ENCODE results near the gene LYSET.
A peak's percentile ranks its signal among the peaks of the same experiment; 100 is the strongest.
"Not testable (repeated sequence)": the region's sequence is repeated elsewhere in the genome, so short reads cannot be mapped to it uniquely, and the experiment has no call there.

The LYSET gene

DNA sequence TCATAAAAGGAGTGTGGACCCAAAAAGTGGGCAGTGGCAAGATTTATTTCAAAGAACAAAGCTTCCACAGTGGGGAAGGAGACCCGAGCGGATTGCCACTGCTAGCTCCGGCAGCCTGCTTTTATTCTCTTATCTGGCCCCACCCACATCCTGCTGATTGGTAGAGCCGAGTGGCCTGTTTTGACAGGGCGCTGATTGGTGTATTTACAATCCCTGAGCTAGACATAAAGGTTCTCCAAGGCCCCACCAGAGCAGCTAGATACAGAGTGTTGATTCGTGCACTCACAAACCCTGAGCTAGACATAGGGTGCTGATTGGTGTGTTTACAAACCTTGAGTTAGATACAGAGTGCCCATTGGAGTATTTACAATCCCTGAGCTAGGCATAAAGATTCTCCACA, 15.5 kb upstream of the LYSET start:
- not testable (repeated sequence) for DNase-seq

DNA sequence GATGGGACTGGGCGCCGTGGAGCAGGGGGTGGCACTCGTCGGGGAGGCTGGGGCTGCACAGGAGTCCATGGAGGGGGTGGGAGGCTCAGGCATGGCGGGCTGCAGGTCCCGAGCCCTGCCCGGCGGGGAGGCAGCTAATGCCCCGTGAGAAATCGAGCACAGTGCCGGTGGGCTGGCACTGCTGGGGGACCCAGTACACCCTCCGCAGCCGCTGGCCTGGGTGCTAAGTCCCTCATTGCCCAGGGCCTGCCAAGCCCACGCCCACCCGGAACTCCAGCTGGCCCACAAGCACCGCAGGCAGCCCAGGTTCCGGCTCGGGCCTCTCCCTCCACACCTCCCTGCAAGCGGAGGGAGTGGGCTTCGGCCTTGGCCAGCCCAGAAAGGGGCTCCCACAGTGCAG, 15.0 kb upstream of the LYSET start:
- not testable (repeated sequence) for DNase-seq

DNA sequence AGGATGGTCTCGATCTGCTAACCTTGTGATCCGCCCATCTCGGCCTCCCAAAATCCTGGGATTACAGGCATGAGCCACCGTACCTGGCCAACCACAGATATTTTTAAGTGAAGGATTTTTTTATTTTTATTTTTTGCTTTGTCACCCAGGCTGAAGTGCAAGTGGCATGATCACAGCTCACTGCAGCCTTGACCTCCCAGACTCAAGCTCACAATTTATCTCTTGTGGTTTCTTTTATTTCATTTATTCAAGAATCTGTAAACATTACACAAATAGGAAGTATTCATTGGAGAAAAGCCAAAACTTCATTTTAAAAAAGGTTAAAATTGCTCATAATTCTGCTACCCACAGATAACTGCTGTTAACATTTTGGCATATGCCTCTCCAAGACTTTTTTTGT, 13.7 kb upstream of the LYSET start:
- no peak for DNase-seq

DNA sequence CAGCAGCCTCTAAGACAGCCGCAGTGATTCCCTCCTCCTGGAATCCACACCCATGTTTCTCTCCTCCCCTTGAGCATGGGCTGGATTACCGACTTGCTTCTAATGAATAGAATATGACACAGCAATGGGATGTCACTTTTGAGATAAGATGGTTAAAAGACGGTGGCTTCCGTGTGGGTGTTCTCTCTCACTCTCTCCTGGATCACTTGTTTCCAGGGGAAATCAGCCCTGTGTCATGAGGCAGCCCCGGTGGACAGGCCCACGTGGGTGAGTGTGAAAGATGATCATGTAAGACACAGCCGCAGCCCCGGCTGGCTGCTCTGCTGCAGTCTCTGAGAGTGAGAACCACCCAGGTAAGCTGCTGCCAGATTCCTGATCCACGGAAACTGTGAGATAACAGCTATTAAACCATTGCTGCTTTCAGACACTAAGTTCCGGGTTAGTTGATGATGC, 11.1 kb upstream of the LYSET start:
- no peak for DNase-seq

DNA sequence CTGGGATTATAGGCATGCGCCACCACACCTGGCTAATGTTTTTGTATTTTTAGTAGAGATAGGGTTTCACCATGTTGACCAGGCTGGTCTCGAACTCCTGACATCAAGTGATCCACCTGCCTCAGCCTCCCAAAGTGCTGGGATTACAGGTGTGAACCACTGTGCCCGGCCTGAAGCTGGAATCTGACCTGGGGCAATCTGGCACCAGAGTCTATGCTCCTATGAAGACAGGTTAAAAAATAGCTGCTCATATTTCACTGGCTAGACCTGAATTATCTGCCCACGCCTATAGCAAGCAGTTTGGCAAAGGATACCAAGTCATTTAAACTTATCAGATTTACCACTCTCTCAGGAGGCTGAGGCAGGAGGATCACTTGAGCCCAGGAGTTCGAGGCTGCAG, 10.4 kb upstream of the LYSET start:
- not testable (repeated sequence) for DNase-seq

DNA sequence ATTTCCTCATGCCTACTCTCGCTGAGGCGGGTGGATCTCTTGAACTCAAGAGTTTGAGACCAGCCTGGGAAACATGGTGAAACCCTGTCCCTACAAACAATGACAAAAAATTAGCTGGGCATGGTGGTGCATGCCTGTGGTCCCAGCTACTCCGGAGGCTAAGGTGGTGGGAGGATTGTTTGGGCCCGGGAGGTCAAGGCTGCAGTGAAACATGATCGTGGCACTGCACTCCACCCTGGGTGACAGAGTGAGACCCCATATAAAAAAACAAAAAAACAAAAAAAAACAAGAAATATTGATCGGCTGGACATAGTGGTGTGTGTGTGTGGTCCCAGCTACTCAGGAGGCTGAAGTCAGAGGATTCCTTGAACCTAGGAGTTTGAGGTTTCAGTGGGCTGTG, 9.6 kb upstream of the LYSET start:
- DNase-seq: no peak

DNA sequence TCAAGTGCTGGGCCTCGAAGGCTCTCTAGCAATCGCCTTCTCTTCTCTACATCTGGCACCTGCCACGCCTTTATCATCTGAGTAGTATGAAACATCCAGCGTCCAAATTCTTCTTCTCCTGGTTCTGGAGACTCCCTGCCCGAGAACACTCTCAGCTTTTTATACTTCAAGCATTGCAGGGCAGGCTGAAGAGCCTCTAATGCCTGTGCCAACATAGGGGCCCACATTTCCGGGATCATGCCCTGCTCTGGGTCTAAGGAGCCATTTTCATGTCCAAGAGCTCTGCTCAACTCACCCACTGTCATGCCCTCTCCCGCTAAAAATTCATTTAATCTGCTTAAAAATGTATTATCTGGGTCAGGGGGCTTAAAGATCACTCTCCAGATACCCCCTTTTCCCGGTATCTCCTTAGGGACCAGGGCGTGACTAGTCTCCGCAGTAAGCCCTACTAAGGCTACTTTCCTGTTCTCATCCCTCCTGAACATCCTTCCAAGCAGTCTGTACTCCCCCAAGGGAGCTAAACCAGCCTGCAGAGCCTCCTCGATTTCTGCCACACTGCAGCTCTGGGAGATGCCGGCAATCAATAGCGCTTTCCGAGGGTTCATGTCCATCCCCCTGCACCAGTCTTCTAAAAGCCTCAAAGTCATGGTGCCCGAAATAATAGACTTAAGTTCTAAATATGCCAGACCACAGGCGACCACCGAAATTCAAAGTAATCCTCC, 1.4 kb upstream of the LYSET start:
- no peak for DNase-seq

DNA sequence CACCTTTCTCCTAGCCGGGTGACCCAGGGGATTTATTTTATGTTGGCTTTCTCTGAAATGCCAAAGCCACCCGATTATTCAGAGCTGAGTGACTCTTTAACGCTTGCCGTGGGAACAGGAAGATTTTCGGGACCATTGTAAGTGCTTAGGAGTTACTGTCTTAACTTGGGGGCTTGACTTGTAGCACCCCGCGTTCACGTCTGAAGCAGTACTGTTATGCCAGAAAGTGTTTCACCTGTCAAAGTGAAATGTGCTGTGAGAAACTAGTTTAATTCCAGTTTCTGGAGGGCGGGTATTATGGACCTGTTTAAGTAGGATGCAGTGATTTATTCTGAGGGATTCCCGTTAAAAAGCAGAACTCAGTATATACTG, 218 bp downstream of the LYSET start:
- DNase-seq: no peak

DNA sequence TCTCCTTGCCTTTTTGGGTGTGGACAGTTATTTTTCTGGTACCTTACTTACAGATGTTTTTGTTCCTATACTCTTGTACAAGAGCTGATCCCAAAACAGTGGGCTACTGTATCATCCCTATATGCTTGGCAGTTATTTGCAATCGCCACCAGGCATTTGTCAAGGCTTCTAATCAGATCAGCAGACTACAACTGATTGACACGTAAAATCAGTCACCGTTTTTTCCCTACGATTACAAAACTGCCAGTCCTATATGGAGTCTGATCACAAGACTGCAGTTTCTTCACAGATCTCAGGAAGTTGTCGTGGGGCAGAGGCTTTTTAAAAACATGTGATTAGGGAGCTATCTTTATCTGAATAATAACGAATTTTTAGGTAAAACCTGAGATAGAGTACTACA, 1.3 kb downstream of the LYSET start:
- no peak for DNase-seq

DNA sequence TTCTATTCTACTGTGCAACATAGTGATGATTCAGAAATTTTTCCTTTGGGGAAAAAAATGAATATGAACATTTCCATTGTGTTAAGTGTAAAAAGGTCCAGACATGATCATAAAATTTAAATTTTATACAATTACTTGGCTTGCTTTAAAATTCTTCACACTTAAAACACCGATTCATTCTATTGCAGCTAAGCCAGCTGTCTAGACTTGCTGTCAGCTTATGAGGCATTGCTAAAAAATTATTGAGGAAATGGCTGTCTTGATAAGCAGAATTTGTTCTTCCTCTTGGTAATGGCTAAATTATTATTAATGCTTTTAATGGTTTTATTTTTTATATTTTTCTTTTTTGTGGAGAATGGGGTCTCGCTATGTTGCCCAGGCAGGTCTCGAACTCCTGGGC, 1.8 kb downstream of the LYSET start:
- no peak for DNase-seq

DNA sequence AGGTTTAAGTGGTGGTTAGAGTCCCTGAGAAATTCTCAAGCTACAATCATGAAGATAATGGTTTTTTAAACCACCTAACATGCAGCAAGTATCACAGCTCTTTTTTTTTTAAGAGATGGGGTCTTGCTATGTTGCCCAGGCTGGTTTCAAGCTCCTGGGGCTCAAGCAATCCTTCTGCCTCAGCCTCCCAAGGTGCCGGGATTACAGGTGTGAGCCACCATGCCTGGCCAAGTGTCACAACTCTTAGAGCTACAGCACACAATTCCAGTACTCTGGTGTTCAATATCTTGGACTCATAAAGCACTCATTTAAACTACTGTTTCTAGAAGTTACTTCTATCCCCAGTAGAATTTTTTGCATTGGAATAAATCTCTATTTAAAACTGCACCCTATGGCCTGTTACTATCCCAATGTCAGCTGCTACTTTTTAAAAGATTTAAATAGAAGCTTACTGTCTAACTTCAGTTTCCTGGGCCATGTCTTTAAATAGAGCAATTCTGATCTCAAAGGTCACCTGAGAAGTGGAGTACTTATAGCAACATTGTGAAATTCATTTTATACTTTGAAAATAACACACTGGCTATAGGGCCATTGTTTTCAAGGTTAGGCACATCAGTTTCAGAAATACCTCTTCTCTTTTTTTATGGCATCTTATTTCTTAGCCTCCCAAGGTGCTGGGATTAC, 10.3 kb downstream of the LYSET start:
- no peak for DNase-seq

DNA sequence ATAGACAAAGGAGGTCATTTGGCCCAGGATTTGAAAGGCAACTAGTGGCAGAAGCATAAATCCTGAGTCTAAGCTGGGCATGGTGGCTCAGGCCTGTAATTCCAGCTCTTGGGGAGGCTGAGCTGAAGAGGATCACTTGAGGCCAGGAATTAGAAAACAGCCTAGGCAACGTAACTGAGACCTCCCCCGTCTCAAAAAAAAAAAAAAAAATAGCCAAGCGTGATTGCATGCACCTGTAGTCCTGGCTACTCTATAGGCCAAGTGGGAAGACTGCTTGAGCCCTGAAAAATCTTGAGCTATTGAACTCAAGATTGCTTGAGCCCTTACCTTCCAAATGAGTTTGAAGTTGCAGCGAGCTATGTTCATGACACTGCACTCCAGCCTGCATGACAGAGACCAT, 13.9 kb downstream of the LYSET start:
- no peak for DNase-seq

DNA sequence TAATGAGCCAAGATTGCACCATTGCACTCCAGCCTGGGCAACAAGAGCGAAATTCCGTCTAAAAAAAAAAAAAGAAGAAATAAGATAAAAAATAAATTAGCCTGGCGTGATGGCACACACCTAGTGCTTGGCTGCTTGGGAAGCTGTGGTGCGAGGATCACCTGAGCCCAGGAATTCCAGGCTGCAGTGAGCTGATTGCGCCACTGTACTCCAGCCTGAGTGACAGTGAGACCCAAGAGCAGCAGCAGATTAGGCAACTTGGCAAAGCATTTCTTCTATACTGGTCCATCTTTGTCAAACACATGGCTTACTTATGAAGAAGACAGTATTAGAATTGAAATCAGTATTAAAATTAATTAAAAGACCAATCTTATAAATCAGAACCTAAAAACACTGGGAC, 15.4 kb downstream of the LYSET start:
- no peak for DNase-seq

DNA sequence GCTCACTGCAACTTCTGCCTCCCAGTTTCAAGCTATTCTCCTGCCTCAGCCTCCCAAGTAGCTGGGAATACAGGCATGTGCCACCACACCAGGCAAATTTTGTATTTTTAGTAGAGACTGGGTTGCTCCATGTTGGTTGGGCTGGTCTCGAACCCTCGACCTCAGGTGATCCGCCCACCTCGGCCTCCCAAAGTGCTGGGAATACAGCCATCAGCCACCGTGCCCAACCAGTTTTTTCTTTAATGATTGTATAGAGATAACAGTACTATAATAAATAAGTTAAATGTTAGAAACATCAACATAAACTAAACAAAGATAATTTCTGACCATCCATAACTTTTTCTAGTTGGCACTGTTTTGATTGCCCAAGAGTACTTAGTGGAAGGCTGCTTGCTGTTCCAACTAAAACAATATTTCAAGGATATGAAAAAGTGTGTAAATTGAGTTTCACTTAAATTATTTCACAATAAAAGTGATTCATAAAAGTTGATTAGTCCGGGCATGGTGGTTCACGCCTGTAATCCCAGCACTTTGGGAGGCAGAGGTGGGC, 16.1 kb downstream of the LYSET start:
- DNase-seq: no peak

DNA sequence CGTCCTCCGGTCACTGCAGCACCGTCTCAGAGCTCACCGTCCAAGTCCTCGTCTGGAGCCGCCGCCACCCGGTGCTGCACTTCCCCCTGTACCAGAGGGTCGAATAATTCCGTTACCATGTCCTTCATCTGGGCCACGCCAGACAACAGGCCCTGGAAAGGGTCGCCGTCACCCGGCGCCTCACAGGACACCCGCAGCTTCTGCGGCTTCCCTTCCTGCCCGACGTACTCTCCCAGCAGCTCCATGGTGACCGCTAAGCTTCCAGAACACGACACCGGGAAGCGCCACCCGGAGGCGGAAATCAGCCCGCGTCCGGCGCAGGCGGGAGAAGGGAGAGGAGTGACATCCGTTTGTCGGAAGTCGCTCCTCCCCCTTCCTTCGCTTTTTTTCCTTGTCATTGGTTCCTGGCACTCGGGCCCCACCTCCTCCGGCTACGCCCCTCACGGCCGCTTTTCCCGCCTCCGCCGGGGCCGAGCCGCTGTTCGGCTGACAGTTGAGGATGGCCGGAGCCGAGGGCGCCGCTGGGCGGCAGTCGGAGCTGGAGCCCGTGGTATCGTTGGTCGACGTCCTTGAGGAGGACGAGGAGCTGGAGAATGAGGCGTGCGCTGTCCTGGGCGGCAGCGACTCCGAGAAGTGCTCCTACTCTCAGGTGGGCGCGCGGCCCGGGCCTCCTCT, 21.8 kb downstream of the LYSET start, which contains the start of the genes GON7 and UBR7:
TSS of gene GON7 (minus strand) at position 273 of the 675 bp plus-strand sequence. CDS start at position 245, 28 bp downstream.
TSS of gene UBR7 (plus strand) at position 464 of the 675 bp plus-strand sequence. CDS start at position 500, 36 bp downstream.
- peak; percentile 96 for DNase-seq

DNA sequence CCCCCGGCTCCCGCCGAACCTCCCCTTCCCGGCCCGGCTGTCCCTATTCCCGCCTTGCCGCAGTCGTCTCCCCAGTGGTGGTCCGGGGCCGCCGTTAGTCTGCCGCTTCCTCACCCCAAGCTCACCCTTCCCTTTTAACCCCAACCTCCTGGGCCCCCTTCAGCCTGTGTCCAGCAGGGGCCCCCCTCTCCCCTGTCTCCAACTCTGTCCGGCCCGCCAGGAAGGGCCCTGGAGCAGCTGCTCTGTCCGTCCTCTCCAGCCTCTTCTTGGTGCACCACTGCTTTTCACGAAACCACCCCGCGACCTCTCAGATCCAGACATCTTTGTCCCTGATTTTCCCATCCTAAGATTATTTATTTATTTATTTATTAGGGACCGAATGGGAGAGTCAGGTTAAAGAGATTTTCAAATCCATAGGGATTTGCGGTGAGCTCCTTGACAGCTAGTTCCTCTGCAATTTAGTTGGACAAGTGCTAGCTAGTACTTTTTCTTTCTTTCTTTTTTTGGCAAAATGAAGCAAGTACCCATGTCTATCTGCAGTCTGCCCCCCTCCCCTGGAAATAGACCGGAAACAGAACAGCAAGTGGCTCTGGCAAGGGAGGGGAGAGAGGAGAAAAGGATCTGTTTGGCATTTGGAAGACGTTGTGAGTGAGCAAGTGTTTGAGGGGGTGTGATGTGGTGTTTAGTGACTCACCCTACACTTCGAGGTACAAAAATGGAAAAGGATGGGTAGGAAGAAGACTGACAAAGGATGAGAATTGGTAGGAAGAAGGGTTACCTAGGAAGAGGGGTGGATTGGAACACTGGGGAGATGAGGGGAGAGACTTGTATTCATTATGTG, 22.6 kb downstream of the LYSET start:
- DNase-seq: peak; percentile 49

DNA sequence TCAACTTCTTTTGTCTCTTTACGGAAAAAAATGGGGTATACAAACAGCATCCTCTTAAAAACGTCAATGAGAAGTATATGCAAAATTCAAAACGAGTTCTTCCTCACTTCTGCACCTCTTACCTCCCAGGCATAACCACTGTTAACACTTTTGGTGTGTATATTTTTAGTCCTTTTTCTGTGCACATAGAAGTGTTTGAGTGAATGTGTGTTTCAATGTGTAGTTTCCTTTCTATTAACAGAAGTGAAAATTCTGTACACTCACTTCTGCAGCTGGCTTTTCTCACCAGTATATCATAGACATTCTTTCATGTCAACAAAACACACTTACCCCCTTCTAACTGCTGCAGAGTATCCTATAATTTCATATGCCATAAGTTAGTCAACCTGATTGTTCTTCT, 27.3 kb downstream of the LYSET start:
- no peak for DNase-seq

DNA sequence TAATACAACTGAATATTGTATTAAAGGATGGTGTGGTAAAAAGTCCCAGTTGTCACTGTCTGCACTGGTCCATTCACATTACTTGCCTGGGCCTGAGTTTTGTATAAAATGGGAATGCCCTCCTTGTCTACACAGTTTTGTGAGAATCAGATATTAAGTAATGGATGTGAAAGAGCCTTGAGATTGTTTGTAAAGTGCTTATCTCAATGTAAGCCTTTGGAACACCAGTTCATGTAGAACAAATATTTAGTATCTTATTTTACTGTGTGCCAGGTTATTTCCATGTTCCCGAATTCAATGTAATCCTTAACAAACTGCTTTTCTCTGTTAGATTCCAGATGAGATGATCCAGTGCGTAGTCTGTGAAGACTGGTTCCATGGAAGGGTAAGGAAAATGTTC, 29.5 kb downstream of the LYSET start:
- no peak for DNase-seq

DNA sequence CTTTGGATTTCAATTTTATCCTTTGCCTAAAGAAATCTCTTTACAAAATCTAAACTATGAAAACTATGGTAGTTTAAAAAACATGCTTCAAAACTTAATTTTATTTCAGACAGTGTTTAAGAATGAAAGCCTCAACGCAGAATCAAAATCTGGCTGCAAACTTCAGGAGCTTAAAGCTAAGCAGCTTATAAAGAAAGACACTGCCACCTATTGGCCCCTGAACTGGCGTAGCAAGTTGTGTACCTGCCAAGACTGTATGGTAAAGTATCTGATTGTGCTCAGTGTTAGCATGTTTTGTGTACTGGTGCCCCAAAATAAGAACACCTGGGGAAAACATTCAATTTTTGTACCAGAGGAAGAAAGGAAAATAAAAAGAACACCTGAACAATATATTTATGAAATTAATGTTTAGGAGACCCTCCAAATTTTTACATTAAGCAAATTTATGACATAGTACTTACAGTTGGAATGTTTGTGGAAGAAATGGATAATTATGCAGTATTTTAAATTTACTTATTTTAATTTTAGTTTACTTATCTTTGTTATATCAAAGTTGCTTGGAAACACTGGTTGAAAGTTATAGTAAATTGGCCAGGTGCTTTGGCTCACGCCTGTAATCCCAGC, 34.1 kb downstream of the LYSET start:
- DNase-seq: peak; percentile 36

DNA sequence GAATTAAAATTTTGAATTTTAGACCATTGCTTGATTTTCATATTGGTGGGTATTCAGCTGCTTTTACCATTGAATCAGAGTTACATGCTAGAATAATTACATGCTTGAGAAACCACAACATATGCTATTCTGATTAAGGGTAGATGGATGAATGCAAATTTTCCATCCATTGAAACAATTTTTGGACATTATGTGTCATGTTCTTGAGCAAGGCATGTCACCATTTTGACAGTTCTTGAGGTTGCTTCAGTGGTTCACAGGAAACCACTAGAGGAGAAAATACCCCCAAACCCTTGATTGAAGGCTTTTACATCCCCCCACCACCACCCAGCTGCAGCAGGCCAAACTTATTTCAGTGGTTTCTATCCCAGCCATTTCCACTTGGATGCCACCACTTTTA, 35.4 kb downstream of the LYSET start:
- no peak for DNase-seq

DNA sequence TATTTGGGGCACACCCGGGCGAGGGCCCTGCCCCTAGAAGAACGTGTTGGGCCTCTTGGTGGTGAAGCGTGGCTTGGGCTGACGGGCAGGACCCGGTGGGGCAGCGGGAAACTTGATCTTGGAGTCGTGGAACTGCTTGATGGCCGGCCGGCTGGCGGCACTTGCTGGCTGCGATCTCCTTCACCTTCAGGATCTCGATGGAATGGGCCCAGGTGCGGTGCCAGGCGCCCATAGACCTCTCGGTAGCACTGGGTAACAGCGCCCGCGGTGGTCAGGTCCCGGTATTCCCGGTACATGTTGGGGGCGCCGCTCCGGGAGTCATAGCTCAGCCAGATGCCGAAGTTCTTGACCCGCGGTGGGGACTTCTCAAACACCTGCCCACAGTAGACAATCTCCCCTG, 38.4 kb downstream of the LYSET start:
- no peak for DNase-seq

DNA sequence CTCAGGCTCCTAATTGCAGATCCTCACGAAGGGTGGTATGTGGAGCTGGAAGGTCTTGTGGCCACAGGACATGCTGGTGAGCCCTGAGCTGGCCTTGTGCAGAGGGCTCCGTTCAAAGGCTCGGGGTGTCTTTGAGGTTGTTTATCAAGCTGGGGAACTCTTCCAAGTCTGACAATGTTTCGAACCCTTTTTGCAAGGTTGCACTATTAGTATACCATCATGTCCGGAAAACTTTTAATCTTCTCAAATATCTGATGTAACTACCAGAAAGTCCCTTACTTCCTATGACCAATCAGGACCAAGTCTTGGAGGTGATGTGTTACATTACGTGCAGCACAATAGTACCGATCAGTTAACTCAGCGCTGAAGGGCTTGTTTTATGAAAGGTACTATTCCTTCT, 43.4 kb downstream of the LYSET start:
- no peak for DNase-seq
